Lower leg skin (tissue), 3 donors: ENCODE measurements around the gene CCDC32.

Experiments
- CTCF ChIP-seq, 3 donors: fragments of 450-650 bp; IDR thresholded peaks; one replicate each; pipeline ENCODE4 v1.5.1; 2016; ENCODE audit warnings: antibody characterized with exemption in 3 of 3, mild to moderate bottlenecking in 3 of 3, moderate library complexity in 2 of 3
- POLR2A ChIP-seq, 2 donors: fragments of 450-650 bp; IDR thresholded peaks; one replicate each; pipeline ENCODE4 v1.6.1; 2016 to 2017; ENCODE audit warnings: antibody characterized with exemption in 2 of 2, mild to moderate bottlenecking in 1 of 2, moderate library complexity in 1 of 2

- TF ChIP-seq CTCF (IDR thresholded peaks at IDR 0.05): no peak
- no peak for TF ChIP-seq POLR2A (IDR thresholded peaks at IDR 0.05)
Observed at GRCh38 chr15:40567111-40567510, 2.3 kb upstream of the CCDC32 start.
